Measurements from ENCODE around the gene HECTD1. TPM values are rescaled to one million over a fixed set of nuclear protein-coding genes. Genes with fewer than 3 reads are reported as not detected.

The HECTD1 gene
- polyA plus RNA-seq, 1 donor, result 94.9 TPM

GRCh38 chr14:31126680-31127079, 80.9 kb downstream of the HECTD1 start:
- no peak overlapping the region for H3K27ac ChIP-seq (ENCODE audit: low read length)
- H3K27me3 ChIP-seq (ENCODE audit: control insufficient read depth, insufficient read depth, low read length), result no peaks in the 10 kb centered on the region
- H3K4me3 ChIP-seq (ENCODE audit: low read length), result no peak overlapping the region
- H3K36me3 ChIP-seq (ENCODE audit: control insufficient read depth, insufficient read depth, low read length), result peaks cover 54% of the 10 kb centered on the region
- WGBS (ENCODE audit: insufficient coverage, low lambda C conversion rate), result no CpG with 5 or more reads among the region's 7 CpGs
- H3K9me3 ChIP-seq (ENCODE audit: control insufficient read depth, low read depth, low read length), result no peaks in the 10 kb centered on the region
- H3K4me1 ChIP-seq (ENCODE audit: control insufficient read depth, insufficient read depth, low read length), result no peaks in the 10 kb centered on the region
- no peak for DNase-seq

DNA sequence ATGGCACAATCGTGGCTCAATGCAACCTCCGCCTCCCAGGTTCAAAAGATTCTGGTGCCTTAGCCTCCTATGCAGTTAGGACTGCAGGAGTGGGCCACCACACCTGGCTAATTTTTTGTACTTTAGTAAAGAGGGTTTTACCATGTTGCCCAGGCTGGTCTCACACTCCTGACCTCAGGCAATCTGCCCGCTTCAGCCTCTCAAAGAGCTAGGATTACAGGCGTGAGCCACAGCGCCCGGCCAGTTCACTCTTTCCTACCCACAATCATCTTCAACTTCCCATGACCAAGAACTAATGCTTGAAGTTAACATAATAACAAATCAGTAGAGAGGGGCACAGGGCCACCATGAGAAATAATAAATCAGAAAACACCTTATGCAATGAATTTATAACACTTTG, 82.4 kb downstream of the HECTD1 start:
- whole genome bisulfite sequencing (ENCODE audit: insufficient coverage, low lambda C conversion rate), result 100% methylated on average over 1 of the region's 6 CpGs
- no peaks in the 10 kb centered on the region for H3K9me3 ChIP-seq (ENCODE audit: control insufficient read depth, low read depth, low read length)
- H3K4me3 ChIP-seq (ENCODE audit: low read length), result no peak overlapping the region
- DNase-seq, result no peak
- no peaks in the 10 kb centered on the region for H3K27me3 ChIP-seq (ENCODE audit: control insufficient read depth, insufficient read depth, low read length)
- H3K36me3 ChIP-seq (ENCODE audit: control insufficient read depth, insufficient read depth, low read length), result peaks cover 60% of the 10 kb centered on the region
- no peaks in the 10 kb centered on the region for H3K4me1 ChIP-seq (ENCODE audit: control insufficient read depth, insufficient read depth, low read length)
- no peak overlapping the region for H3K27ac ChIP-seq (ENCODE audit: low read length)

DNA sequence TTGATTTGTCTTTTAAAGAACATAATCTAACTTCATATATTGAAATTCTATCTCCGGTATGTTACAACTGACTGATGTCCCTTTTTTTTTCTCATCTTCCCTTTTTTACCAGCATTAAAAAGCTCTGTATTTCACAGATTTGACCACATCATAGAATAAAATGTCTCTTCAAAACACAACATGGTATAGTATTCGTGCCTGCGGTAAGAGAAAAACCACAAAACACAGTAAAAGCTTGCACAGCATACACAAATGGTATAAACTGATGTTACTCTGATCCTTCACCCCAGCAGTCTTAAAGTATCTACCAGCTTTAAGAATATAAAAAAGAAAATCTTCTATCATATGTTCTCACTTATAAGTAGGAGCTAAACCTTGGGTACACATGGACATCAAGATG, 83.4 kb downstream of the HECTD1 start:
- no peaks in the 10 kb centered on the region for H3K9me3 ChIP-seq (ENCODE audit: control insufficient read depth, low read depth, low read length)
- no peak overlapping the region for H3K27ac ChIP-seq (ENCODE audit: low read length)
- H3K27me3 ChIP-seq (ENCODE audit: control insufficient read depth, insufficient read depth, low read length), result no peaks in the 10 kb centered on the region
- no peaks in the 10 kb centered on the region for H3K4me1 ChIP-seq (ENCODE audit: control insufficient read depth, insufficient read depth, low read length)
- 88% methylated on average over 1 of the region's 3 CpGs for WGBS (ENCODE audit: insufficient coverage, low lambda C conversion rate)
- DNase-seq, result no peak
- H3K4me3 ChIP-seq (ENCODE audit: low read length), result no peak overlapping the region
- peaks cover 66% of the 10 kb centered on the region for H3K36me3 ChIP-seq (ENCODE audit: control insufficient read depth, insufficient read depth, low read length)

DNA sequence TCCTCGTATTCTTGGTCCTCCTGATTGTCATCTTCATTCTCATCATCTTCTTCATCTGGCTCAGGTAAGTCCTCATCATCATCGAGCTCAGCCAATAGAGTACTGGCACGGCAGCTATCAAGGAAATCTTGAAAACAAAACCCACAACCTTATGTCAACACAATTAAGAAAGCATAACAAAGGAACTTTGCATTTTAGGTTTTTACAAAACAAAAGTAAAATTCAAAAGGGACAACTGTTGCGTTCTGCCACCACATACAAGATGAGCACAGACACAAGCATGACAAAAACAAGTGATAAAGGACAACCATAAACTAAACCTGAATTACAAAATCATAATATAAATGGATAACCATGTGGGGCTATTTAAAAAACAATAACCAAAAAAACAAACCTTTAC, 84.7 kb downstream of the HECTD1 start:
- no peaks in the 10 kb centered on the region for H3K27me3 ChIP-seq (ENCODE audit: control insufficient read depth, insufficient read depth, low read length)
- whole genome bisulfite sequencing (ENCODE audit: insufficient coverage, low lambda C conversion rate), result 60% methylated on average over 1 of the region's 4 CpGs
- no peak overlapping the region for H3K4me3 ChIP-seq (ENCODE audit: low read length)
- DNase-seq, result no peak
- no peaks in the 10 kb centered on the region for H3K9me3 ChIP-seq (ENCODE audit: control insufficient read depth, low read depth, low read length)
- no peaks in the 10 kb centered on the region for H3K4me1 ChIP-seq (ENCODE audit: control insufficient read depth, insufficient read depth, low read length)
- peaks cover 69% of the 10 kb centered on the region for H3K36me3 ChIP-seq (ENCODE audit: control insufficient read depth, insufficient read depth, low read length)
- H3K27ac ChIP-seq (ENCODE audit: low read length), result no peak overlapping the region

DNA sequence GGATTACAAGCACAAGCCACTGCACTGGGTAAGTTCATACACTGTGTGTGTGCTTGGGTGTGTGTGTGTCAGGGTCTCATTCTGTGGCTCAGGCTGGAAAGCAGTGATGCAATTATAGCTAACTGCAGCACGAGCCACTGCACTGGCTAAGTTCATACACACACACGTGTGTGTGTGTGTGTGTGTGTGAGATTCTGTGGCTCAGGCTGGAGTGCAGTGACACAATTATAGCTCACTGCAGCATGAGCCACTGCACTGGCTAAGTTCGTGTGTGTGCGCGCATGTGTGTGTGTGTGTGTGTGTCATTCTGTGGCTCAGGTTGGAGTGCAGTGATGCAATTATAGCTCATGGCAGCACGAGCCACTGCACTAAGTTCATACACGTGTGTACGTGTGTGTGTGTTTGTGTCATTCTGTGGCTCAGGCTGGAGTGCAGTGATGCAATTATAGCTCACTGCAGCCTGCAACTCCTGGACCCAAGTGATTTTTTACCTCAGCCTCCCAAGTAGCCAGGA, 85.4 kb downstream of the HECTD1 start:
- no peaks in the 10 kb centered on the region for H3K27me3 ChIP-seq (ENCODE audit: control insufficient read depth, insufficient read depth, low read length)
- peaks cover 70% of the 10 kb centered on the region for H3K36me3 ChIP-seq (ENCODE audit: control insufficient read depth, insufficient read depth, low read length)
- H3K4me1 ChIP-seq (ENCODE audit: control insufficient read depth, insufficient read depth, low read length), result no peaks in the 10 kb centered on the region
- no peak for DNase-seq
- no peak overlapping the region for H3K27ac ChIP-seq (ENCODE audit: low read length)
- no CpG with 5 or more reads among the region's 8 CpGs for WGBS (ENCODE audit: insufficient coverage, low lambda C conversion rate)
- no peaks in the 10 kb centered on the region for H3K9me3 ChIP-seq (ENCODE audit: control insufficient read depth, low read depth, low read length)
- no peak overlapping the region for H3K4me3 ChIP-seq (ENCODE audit: low read length)

DNA sequence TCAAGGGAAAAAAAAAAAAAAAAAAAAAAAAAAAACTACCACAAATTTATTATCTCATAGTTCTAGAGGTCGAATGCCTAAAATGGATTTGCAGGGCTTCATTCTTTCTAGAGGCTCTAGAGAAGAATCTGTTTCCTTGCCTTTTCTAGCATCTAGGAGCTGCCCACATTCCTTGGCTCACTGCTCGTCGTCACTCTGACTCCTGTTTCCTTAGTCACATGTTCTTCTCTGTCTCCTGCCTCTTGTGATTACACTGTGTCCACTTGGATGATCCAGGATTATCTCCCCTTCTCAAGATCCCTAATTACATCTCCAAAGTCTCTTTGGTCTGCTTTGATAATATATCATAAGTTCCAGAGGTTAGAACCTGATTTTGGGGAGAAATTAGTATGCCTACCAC, 88.7 kb downstream of the HECTD1 start:
- WGBS (ENCODE audit: insufficient coverage, low lambda C conversion rate), result no CpG with 5 or more reads among the region's 3 CpGs
- H3K36me3 ChIP-seq (ENCODE audit: control insufficient read depth, insufficient read depth, low read length), result peaks cover 80% of the 10 kb centered on the region

DNA sequence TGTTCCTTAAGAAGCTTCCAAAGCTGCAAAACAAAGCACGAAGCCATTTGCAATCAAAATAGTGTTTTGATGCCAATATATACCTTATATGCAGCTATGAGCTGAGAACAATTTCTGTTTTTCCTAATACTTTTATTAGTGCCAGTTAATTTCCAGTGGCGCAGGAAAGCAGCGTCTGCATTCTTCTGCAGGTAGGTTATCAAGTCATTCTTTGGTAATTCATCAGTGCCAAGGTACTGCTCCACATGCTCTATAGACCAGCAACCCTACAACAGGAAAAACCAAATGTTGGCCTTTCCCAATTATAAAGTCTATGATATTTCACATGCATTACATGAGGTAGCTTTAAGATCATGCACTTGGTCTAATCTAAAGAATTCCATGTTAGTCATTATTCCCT, 93.8 kb downstream of the HECTD1 start:
- no peaks in the 10 kb centered on the region for H3K9me3 ChIP-seq (ENCODE audit: control insufficient read depth, low read depth, low read length)
- no peak overlapping the region for H3K27ac ChIP-seq (ENCODE audit: low read length)
- WGBS (ENCODE audit: insufficient coverage, low lambda C conversion rate), result no CpG with 5 or more reads among the region's 3 CpGs
- DNase-seq, result no peak
- H3K36me3 ChIP-seq (ENCODE audit: control insufficient read depth, insufficient read depth, low read length), result peaks cover 85% of the 10 kb centered on the region
- no peaks in the 10 kb centered on the region for H3K4me1 ChIP-seq (ENCODE audit: control insufficient read depth, insufficient read depth, low read length)
- H3K27me3 ChIP-seq (ENCODE audit: control insufficient read depth, insufficient read depth, low read length), result no peaks in the 10 kb centered on the region
- H3K4me3 ChIP-seq (ENCODE audit: low read length), result no peak overlapping the region

More for the DNA sequence above, 88.7 kb downstream of the HECTD1 start:
- H3K27ac ChIP-seq (ENCODE audit: low read length), result no peak overlapping the region
- no peaks in the 10 kb centered on the region for H3K4me1 ChIP-seq (ENCODE audit: control insufficient read depth, insufficient read depth, low read length)
- H3K4me3 ChIP-seq (ENCODE audit: low read length), result no peak overlapping the region
- H3K9me3 ChIP-seq (ENCODE audit: control insufficient read depth, low read depth, low read length), result no peaks in the 10 kb centered on the region
- H3K27me3 ChIP-seq (ENCODE audit: control insufficient read depth, insufficient read depth, low read length), result no peaks in the 10 kb centered on the region
- DNase-seq, result no peak

DNA sequence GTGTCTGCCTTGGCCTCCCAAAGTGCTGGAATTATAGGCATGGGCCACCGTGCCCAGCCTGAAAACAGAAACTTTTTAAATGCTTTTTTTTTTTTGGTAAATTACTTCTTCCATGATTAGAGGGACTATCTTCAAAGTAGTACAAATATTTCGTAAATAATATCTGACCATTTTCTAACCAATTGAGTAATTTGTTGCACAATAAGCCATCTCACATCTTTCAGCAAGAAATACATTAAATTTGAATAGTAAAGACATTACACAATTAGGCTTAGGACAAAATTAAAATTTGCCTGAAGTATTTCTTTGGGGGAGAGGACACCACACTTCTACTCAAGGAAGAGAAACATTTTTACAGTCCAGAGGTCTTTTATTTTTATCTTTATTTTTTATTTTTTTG, 96.7 kb downstream of the HECTD1 start:
- no peaks in the 10 kb centered on the region for H3K27me3 ChIP-seq (ENCODE audit: control insufficient read depth, insufficient read depth, low read length)
- H3K4me1 ChIP-seq (ENCODE audit: control insufficient read depth, insufficient read depth, low read length), result no peaks in the 10 kb centered on the region
- H3K9me3 ChIP-seq (ENCODE audit: control insufficient read depth, low read depth, low read length), result no peaks in the 10 kb centered on the region
- peaks cover 81% of the 10 kb centered on the region for H3K36me3 ChIP-seq (ENCODE audit: control insufficient read depth, insufficient read depth, low read length)
- no peak overlapping the region for H3K4me3 ChIP-seq (ENCODE audit: low read length)
- WGBS (ENCODE audit: insufficient coverage, low lambda C conversion rate), result 100% methylated on average over 1 of the region's 2 CpGs
- H3K27ac ChIP-seq (ENCODE audit: low read length), result no peak overlapping the region
- no peak for DNase-seq

- no peaks in the 10 kb centered on the region for H3K9me3 ChIP-seq (ENCODE audit: control insufficient read depth, low read depth, low read length)
- no peak overlapping the region for H3K4me3 ChIP-seq (ENCODE audit: low read length)
- no peak overlapping the region for H3K27ac ChIP-seq (ENCODE audit: low read length)
- DNase-seq, result no peak
- H3K36me3 ChIP-seq (ENCODE audit: control insufficient read depth, insufficient read depth, low read length), result peaks cover 82% of the 10 kb centered on the region
- H3K27me3 ChIP-seq (ENCODE audit: control insufficient read depth, insufficient read depth, low read length), result no peaks in the 10 kb centered on the region
- no peaks in the 10 kb centered on the region for H3K4me1 ChIP-seq (ENCODE audit: control insufficient read depth, insufficient read depth, low read length)
- 94% methylated on average over 2 of the region's 11 CpGs for WGBS (ENCODE audit: insufficient coverage, low lambda C conversion rate)
Measured at GRCh38 chr14:31109257-31109656, 98.3 kb downstream of the HECTD1 start.

DNA sequence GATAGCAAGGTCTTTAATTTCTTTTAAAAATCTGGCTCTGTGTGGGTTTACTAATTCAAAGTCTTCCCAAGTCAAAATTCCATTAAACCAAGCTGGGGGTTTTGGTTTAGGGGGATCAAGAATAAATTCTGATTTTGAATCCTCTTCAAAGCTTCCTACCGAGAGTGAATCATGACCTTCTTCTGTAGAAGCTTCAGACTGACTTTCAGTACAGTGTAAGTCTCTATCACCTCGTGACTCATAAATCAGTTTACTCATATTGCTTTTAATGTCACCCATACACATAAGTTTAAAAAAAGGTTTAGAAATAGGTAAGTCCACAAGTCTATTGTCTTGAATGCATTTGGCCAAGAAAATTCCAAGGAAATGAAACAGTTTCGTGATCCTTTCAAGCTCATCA, 100.8 kb downstream of the HECTD1 start:
- 100% methylated on average over 2 of the region's 3 CpGs for WGBS (ENCODE audit: insufficient coverage, low lambda C conversion rate)
- Histone ChIP-seq H3K4me3 (ENCODE audit: low read length) (no peak overlapping the region), H3K27me3 (ENCODE audit: control insufficient read depth, insufficient read depth, low read length) (no peaks in the 10 kb centered on the region), H3K27ac (ENCODE audit: low read length) (no peak overlapping the region), H3K4me1 (ENCODE audit: control insufficient read depth, insufficient read depth, low read length) (no peaks in the 10 kb centered on the region), H3K9me3 (ENCODE audit: control insufficient read depth, low read depth, low read length) (no peaks in the 10 kb centered on the region), H3K36me3 (ENCODE audit: control insufficient read depth, insufficient read depth, low read length) (peaks cover 76% of the 10 kb centered on the region)
- DNase-seq, result no peak

DNA sequence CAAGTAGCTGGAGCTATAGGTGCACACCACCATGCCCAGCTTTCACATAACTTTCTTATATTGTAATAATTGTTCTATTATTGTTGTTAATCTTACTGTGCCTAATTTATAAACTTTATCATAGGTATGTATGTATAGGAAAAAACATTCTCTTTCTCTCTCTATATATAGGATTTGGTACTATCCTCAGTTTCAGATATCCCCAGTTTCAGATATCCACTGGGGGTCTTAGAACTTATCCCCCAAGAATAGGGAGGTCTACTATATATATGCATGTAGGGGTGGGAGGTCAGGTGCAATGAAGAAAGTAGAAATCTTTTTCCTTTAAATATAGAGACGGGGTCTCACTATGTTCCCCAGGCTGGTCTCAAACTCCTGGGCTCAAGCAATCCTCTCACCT, 110.5 kb downstream of the HECTD1 start:
- DNase-seq, result no peak
- Histone ChIP-seq H3K36me3 (ENCODE audit: control insufficient read depth, insufficient read depth, low read length) (peaks cover 41% of the 10 kb centered on the region), H3K27me3 (ENCODE audit: control insufficient read depth, insufficient read depth, low read length) (no peaks in the 10 kb centered on the region), H3K4me3 (ENCODE audit: low read length) (no peak overlapping the region), H3K9me3 (ENCODE audit: control insufficient read depth, low read depth, low read length) (no peaks in the 10 kb centered on the region), H3K4me1 (ENCODE audit: control insufficient read depth, insufficient read depth, low read length) (no peaks in the 10 kb centered on the region), H3K27ac (ENCODE audit: low read length) (no peak overlapping the region)
- WGBS (ENCODE audit: insufficient coverage, low lambda C conversion rate), result no CpG with 5 or more reads among the region's 1 CpG
